SU-DHL-6 (cell line): ENCODE data around the gene SMYD4.

Experiments used
- H2AFZ ChIP-seq: fragments of 200-600 bp; sonication (generic); 2 replicates; pipeline ENCODE4 v1.6.1; 2014; ENCODE audit warnings: low read depth, mild to moderate bottlenecking, moderate library complexity, mixed read lengths, antibody characterized with exemption, low read length; ENCODE audit not compliant: severe bottlenecking
- H3F3A ChIP-seq: fragments of 200-600 bp; shearing (Covaris generic); 2 replicates; pipeline ENCODE4 v1.6.0; 2016; ENCODE audit warnings: antibody characterized with exemption, mild to moderate bottlenecking; ENCODE audit not compliant: insufficient read depth
- H3K27ac ChIP-seq: fragments of 200-600 bp; sonication (generic); 2 replicates; pipeline ENCODE4 v1.5.1; 2016; ENCODE audit warnings: low read depth, mild to moderate bottlenecking, low read length, moderate library complexity, mixed read lengths
- H3K27me3 ChIP-seq: fragments of 200-600 bp; sonication (generic), shearing (Covaris generic); 2 replicates; pipeline ENCODE4 v1.6.0; 2014; ENCODE audit warnings: mild to moderate bottlenecking, low read length
- H3K36me3 ChIP-seq: fragments of 200-600 bp; sonication (generic); 2 replicates; pipeline ENCODE4 v1.6.1; 2014; ENCODE audit warnings: mild to moderate bottlenecking, low read length, mixed read lengths
- H3K4me2 ChIP-seq: fragments of 300-600, 200-600 bp; shearing (Covaris generic), sonication (generic); 2 replicates; pipeline ENCODE4 v1.6.0; 2014; ENCODE audit warnings: low read length, low read depth, mild to moderate bottlenecking; ENCODE audit not compliant: poor library complexity, severe bottlenecking
- H3K4me3 ChIP-seq: fragments of 200-600 bp; sonication (generic); 2 replicates; pipeline ENCODE4 v1.5.1; 2014; ENCODE audit warnings: antibody characterized with exemption, low read length, mild to moderate bottlenecking, mixed read lengths; ENCODE audit not compliant: insufficient read depth, poor library complexity, severe bottlenecking
- H3K79me2 ChIP-seq: fragments of 200-600 bp; sonication (generic); 2 replicates; pipeline ENCODE4 v1.6.1; 2014; ENCODE audit warnings: mild to moderate bottlenecking, low read length, moderate library complexity; ENCODE audit not compliant: insufficient read depth
- H3K9ac ChIP-seq: fragments of 200-600 bp; sonication (generic); 2 replicates; pipeline ENCODE4 v1.7.0; 2014; ENCODE audit warnings: mild to moderate bottlenecking, low read length
- H3K9me2 ChIP-seq: fragments of 200-600 bp; sonication (generic); replicated peaks from 2 replicates; pipeline ENCODE4 v1.6.1; 2014; ENCODE audit warnings: low read length; ENCODE audit not compliant: insufficient read depth
- H3K9me3 ChIP-seq: fragments of 200-600 bp; sonication (generic); 2 replicates; pipeline ENCODE4 v1.6.1; 2014; ENCODE audit warnings: low read length, mixed read lengths; ENCODE audit not compliant: insufficient read depth
- H4K20me1 ChIP-seq: fragments of 200-600 bp; sonication (generic); 2 replicates; pipeline ENCODE4 v1.6.1; 2014; ENCODE audit warnings: low read depth, mild to moderate bottlenecking, antibody characterized with exemption, low read length, moderate library complexity, mixed read lengths
- CTCF ChIP-seq: fragments of 200-600 bp; sonication (generic); IDR thresholded peaks from one replicate; pipeline ENCODE4 v1.5.1; 2017; ENCODE audit warnings: antibody characterized with exemption, mild to moderate bottlenecking, low read length, moderate library complexity; ENCODE audit not compliant: insufficient read depth, poor library complexity, severe bottlenecking
- EZH2phosphoT487 ChIP-seq: fragments of 200-600 bp; sonication (generic), shearing (Covaris generic); conservative IDR thresholded peaks from 2 replicates; pipeline ENCODE4 v1.6.1; 2018; ENCODE audit warnings: mild to moderate bottlenecking, antibody characterized with exemption, low read length, moderate library complexity, mixed read lengths

SMYD4 gene

GRCh38 chr17:1735418-1735817, 94.3 kb downstream of the SMYD4 start:
- Histone ChIP-seq H3K27ac (no peak overlapping the region), H3K36me3 (no peaks in the 10 kb centered on the region), H3F3A (no peaks in the 10 kb centered on the region), H3K9me2 (no peaks in the 10 kb centered on the region), H3K79me2 (no peaks in the 10 kb centered on the region), H2AFZ (no peak overlapping the region), H3K9ac (no peak overlapping the region), H3K9me3 (no peaks in the 10 kb centered on the region), H3K4me3 (no peak overlapping the region), H3K4me2 (no peak overlapping the region), H3K27me3 (no peaks in the 10 kb centered on the region), H4K20me1 (no peaks in the 10 kb centered on the region)
- no peak for TF ChIP-seq CTCF
- no peak for TF ChIP-seq EZH2phosphoT487

GRCh38 chr17:1733759-1734158, 95.9 kb downstream of the SMYD4 start:
- no peak for TF ChIP-seq EZH2phosphoT487
- no peak for TF ChIP-seq CTCF
- H3K27me3 ChIP-seq, result no peaks in the 10 kb centered on the region
- no peak overlapping the region for H3K27ac ChIP-seq
- no peak overlapping the region for H3K4me3 ChIP-seq
- H3K36me3 ChIP-seq, result no peaks in the 10 kb centered on the region
- H2AFZ ChIP-seq, result no peak overlapping the region
- H3K9me3 ChIP-seq, result no peaks in the 10 kb centered on the region
- H4K20me1 ChIP-seq, result no peaks in the 10 kb centered on the region
- no peaks in the 10 kb centered on the region for H3K79me2 ChIP-seq
- no peaks in the 10 kb centered on the region for H3K9me2 ChIP-seq
- H3K4me2 ChIP-seq, result no peak overlapping the region
- H3F3A ChIP-seq, result no peaks in the 10 kb centered on the region
- no peak overlapping the region for H3K9ac ChIP-seq

GRCh38 chr17:1732833-1733321, 96.8 kb downstream of the SMYD4 start:
- no peak overlapping the region for H3K4me2 ChIP-seq
- no peaks in the 10 kb centered on the region for H4K20me1 ChIP-seq
- no peaks in the 10 kb centered on the region for H3K27me3 ChIP-seq
- H3K79me2 ChIP-seq, result no peaks in the 10 kb centered on the region
- H3K9me3 ChIP-seq, result no peaks in the 10 kb centered on the region
- TF ChIP-seq EZH2phosphoT487 (no peak), CTCF (no peak)
- no peak overlapping the region for H3K27ac ChIP-seq
- H3K36me3 ChIP-seq, result no peaks in the 10 kb centered on the region
- no peaks in the 10 kb centered on the region for H3F3A ChIP-seq
- no peak overlapping the region for H3K9ac ChIP-seq
- H3K4me3 ChIP-seq, result no peak overlapping the region
- no peaks in the 10 kb centered on the region for H3K9me2 ChIP-seq
- H2AFZ ChIP-seq, result no peak overlapping the region
